Suprapubic skin (tissue), 4 donors: Measurements from ENCODE around the gene CTNNAL1. TPM values are rescaled to one million over a fixed set of nuclear protein-coding genes. Genes with fewer than 3 reads are reported as not detected.

ENCODE experiments used
- DNase-seq, 2 donors: peaks; one replicate each; pipeline ENCODE4 v3.0.0-alpha.2; 2019; ENCODE audit warnings: low spot score in 2 of 2
- H3K27ac ChIP-seq: fragments of 200-600 bp; sonication (generic); one replicate; pipeline ENCODE4 v1.5.1; 2019
- H3K27me3 ChIP-seq: fragments of 200-600 bp; sonication (generic); one replicate; pipeline ENCODE4 v1.5.1; 2019
- H3K36me3 ChIP-seq: fragments of 200-600 bp; sonication (generic); one replicate; pipeline ENCODE4 v1.5.1; 2019
- H3K4me1 ChIP-seq: fragments of 200-600 bp; sonication (generic); one replicate; pipeline ENCODE4 v1.5.1; 2019
- H3K4me3 ChIP-seq: fragments of 200-600 bp; sonication (generic); one replicate; pipeline ENCODE4 v1.5.1; 2019; ENCODE audit warnings: mild to moderate bottlenecking
- H3K9me3 ChIP-seq: fragments of 200-600 bp; sonication (generic); one replicate; pipeline ENCODE4 v1.5.1; 2019
- CTCF ChIP-seq, 2 donors: fragments of 200-600 bp in 1 of 2; fragments of 450-650 bp in 1 of 2; sonication (generic) in 1 of 2; IDR thresholded peaks; one replicate each; pipeline ENCODE4 v1.5.1; 2016 to 2019; ENCODE audit warnings: antibody characterized with exemption in 2 of 2, mild to moderate bottlenecking in 1 of 2, moderate library complexity in 1 of 2
- EP300 ChIP-seq: sonication (generic); formaldehyde crosslinking; IDR thresholded peaks from one replicate; pipeline ENCODE4 v1.6.1; 2017; ENCODE audit warnings: antibody characterized with exemption
- POLR2A ChIP-seq, 2 donors: fragments of 450-650 bp; IDR thresholded peaks; one replicate each; pipeline ENCODE4 v1.6.1; 2017; ENCODE audit warnings: antibody characterized with exemption in 2 of 2, mild to moderate bottlenecking in 2 of 2, moderate library complexity in 2 of 2
- POLR2AphosphoS5 ChIP-seq, 3 donors: sonication (generic); formaldehyde crosslinking; IDR thresholded peaks; one replicate each; pipeline ENCODE4 v1.6.1; 2017; ENCODE audit warnings: antibody characterized with exemption in 3 of 3
- WGBS: methylation state at CpG from one replicate; pipeline ENCODE4 v1.1.5; 2018; 5-methylcytosine and 5-hydroxymethylcytosine counted together
- total RNA-seq, 4 donors: library from RNA; depleted of rRNA; stranded (reverse); fragments of >200 nt; gene quantifications; one replicate each; pipeline ENCODE4 v1.1.0, GENCODE V29; 2016

CTNNAL1 gene
- total RNA-seq, 4 donors from 2014 or later, result 13.0 to 23.2 (median 16.0) TPM

GRCh38 chr9:109051733-109052132, 38.4 kb upstream of the CTNNAL1 start:
- H3K9me3 ChIP-seq, result no peaks in the 10 kb centered on the region
- no peaks in the 10 kb centered on the region for H3K4me1 ChIP-seq
- H3K36me3 ChIP-seq, result peaks cover 88% of the 10 kb centered on the region
- no peak overlapping the region for H3K4me3 ChIP-seq
- H3K27ac ChIP-seq, result no peak overlapping the region
- DNase-seq, result no peak
- no peaks in the 10 kb centered on the region for H3K27me3 ChIP-seq
- TF ChIP-seq CTCF (IDR thresholded peaks at IDR 0.05) (no peak), EP300 (no peak), POLR2AphosphoS5 (IDR thresholded peaks at IDR 0.05) (no peak), POLR2A (IDR thresholded peaks at IDR 0.05) (no peak)
- 85% methylated on average over 1 of the region's 1 CpG for WGBS

- WGBS, result 75% methylated on average over 7 of the region's 7 CpGs
- H3K4me1 ChIP-seq, result no peaks in the 10 kb centered on the region
- H3K4me3 ChIP-seq, result no peak overlapping the region
- no peaks in the 10 kb centered on the region for H3K9me3 ChIP-seq
- DNase-seq, result no peak
- H3K27ac ChIP-seq, result no peak overlapping the region
- H3K36me3 ChIP-seq, result peaks cover 88% of the 10 kb centered on the region
- H3K27me3 ChIP-seq, result no peaks in the 10 kb centered on the region
- no peak for TF ChIP-seq CTCF (IDR thresholded peaks at IDR 0.05)
- no peak for TF ChIP-seq EP300
- no peak for TF ChIP-seq POLR2A (IDR thresholded peaks at IDR 0.05)
- no peak for TF ChIP-seq POLR2AphosphoS5 (IDR thresholded peaks at IDR 0.05)
These were observed 37.1 kb upstream of the CTNNAL1 start for GRCh38 chr9:109050444-109050843.

GRCh38 chr9:109048822-109049221, 35.5 kb upstream of the CTNNAL1 start:
- H3K27ac ChIP-seq, result no peak overlapping the region
- peaks cover 87% of the 10 kb centered on the region for H3K36me3 ChIP-seq
- WGBS, result 90% methylated on average over 3 of the region's 3 CpGs
- TF ChIP-seq POLR2A (IDR thresholded peaks at IDR 0.05), result no peak
- no peak for TF ChIP-seq POLR2AphosphoS5 (IDR thresholded peaks at IDR 0.05)
- no peak for TF ChIP-seq CTCF (IDR thresholded peaks at IDR 0.05)
- TF ChIP-seq EP300, result no peak
- no peaks in the 10 kb centered on the region for H3K27me3 ChIP-seq
- H3K4me1 ChIP-seq, result no peaks in the 10 kb centered on the region
- no peak for DNase-seq
- no peak overlapping the region for H3K4me3 ChIP-seq
- no peaks in the 10 kb centered on the region for H3K9me3 ChIP-seq

- H3K27ac ChIP-seq, result no peak overlapping the region
- 93% methylated on average over 2 of the region's 2 CpGs for WGBS
- no peak for DNase-seq
- H3K36me3 ChIP-seq, result peaks cover 86% of the 10 kb centered on the region
- H3K4me1 ChIP-seq, result no peaks in the 10 kb centered on the region
- no peaks in the 10 kb centered on the region for H3K27me3 ChIP-seq
- no peaks in the 10 kb centered on the region for H3K9me3 ChIP-seq
- no peak overlapping the region for H3K4me3 ChIP-seq
- no peak for TF ChIP-seq POLR2AphosphoS5 (IDR thresholded peaks at IDR 0.05)
- TF ChIP-seq CTCF (IDR thresholded peaks at IDR 0.05), result no peak
- TF ChIP-seq POLR2A (IDR thresholded peaks at IDR 0.05), result no peak
- no peak for TF ChIP-seq EP300
These were observed 34.0 kb upstream of the CTNNAL1 start for GRCh38 chr9:109047259-109047658.

GRCh38 chr9:109046346-109046745, 33.0 kb upstream of the CTNNAL1 start:
- Histone ChIP-seq H3K27ac (no peak overlapping the region), H3K36me3 (peaks cover 86% of the 10 kb centered on the region), H3K27me3 (no peaks in the 10 kb centered on the region), H3K4me3 (no peak overlapping the region), H3K4me1 (no peaks in the 10 kb centered on the region), H3K9me3 (no peaks in the 10 kb centered on the region)
- no peak for DNase-seq
- TF ChIP-seq POLR2A (IDR thresholded peaks at IDR 0.05) (no peak), CTCF (IDR thresholded peaks at IDR 0.05) (no peak), EP300 (no peak), POLR2AphosphoS5 (IDR thresholded peaks at IDR 0.05) (no peak)
- 68% methylated on average over 1 of the region's 1 CpG for WGBS
